Stimulated activated CD4-positive, alpha-beta T cell treated with anti-CD3 and anti-CD28 coated beads, Interleukin-4, amount 100 ng/mL, for 1 hour (primary cell): Measurements from ENCODE around the gene SERPINB4.

ENCODE experiments used
- DNase-seq: peaks from one replicate; pipeline ENCODE4 v3.0.0-alpha.2; 2020

The SERPINB4 gene

GRCh38 chr18:63626431-63626830, 17.6 kb downstream of the SERPINB4 start:
- DNase-seq: no peak

- no peak for DNase-seq
Measured at GRCh38 chr18:63624863-63625262, 19.2 kb downstream of the SERPINB4 start.

GRCh38 chr18:63619661-63620060, 24.4 kb downstream of the SERPINB4 start:
- DNase-seq: no peak

- DNase-seq: no peak
Measured at GRCh38 chr18:63617915-63618234, 26.2 kb downstream of the SERPINB4 start.

GRCh38 chr18:63617049-63617914, 26.8 kb downstream of the SERPINB4 start:
- DNase-seq: no peak

- DNase-seq: no peak
Measured at GRCh38 chr18:63613420-63613819, 30.6 kb downstream of the SERPINB4 start.

GRCh38 chr18:63606526-63606925, 37.5 kb downstream of the SERPINB4 start:
- no peak for DNase-seq

- DNase-seq: no peak
Measured at GRCh38 chr18:63604791-63605567, 39.1 kb downstream of the SERPINB4 start.

- no peak for DNase-seq
Measured at GRCh38 chr18:63603772-63604171, 40.3 kb downstream of the SERPINB4 start.

- no peak for DNase-seq
Measured at GRCh38 chr18:63603355-63603754, 40.7 kb downstream of the SERPINB4 start.

GRCh38 chr18:63596964-63597363, 47.1 kb downstream of the SERPINB4 start:
- no peak for DNase-seq

GRCh38 chr18:63592471-63592870, 51.6 kb downstream of the SERPINB4 start:
- DNase-seq: no peak

- DNase-seq: no peak
Measured at GRCh38 chr18:63591725-63592124, 52.3 kb downstream of the SERPINB4 start.

- no peak for DNase-seq
Measured at GRCh38 chr18:63590966-63591695, 52.9 kb downstream of the SERPINB4 start.

- no peak for DNase-seq
Measured at GRCh38 chr18:63590373-63590772, 53.7 kb downstream of the SERPINB4 start.

- DNase-seq: no peak
Measured at GRCh38 chr18:63588909-63589308, 55.1 kb downstream of the SERPINB4 start.
